ENCODE data around the gene CKS1B.

- TF ChIP-seq, protein P1, sequence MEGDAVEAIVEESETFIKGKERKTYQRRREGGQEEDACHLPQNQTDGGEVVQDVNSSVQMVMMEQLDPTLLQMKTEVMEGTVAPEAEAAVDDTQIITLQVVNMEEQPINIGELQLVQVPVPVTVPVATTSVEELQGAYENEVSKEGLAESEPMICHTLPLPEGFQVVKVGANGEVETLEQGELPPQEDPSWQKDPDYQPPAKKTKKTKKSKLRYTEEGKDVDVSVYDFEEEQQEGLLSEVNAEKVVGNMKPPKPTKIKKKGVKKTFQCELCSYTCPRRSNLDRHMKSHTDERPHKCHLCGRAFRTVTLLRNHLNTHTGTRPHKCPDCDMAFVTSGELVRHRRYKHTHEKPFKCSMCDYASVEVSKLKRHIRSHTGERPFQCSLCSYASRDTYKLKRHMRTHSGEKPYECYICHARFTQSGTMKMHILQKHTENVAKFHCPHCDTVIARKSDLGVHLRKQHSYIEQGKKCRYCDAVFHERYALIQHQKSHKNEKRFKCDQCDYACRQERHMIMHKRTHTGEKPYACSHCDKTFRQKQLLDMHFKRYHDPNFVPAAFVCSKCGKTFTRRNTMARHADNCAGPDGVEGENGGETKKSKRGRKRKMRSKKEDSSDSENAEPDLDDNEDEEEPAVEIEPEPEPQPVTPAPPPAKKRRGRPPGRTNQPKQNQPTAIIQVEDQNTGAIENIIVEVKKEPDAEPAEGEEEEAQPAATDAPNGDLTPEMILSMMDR (conservative IDR thresholded peaks at IDR 0.05; ENCODE audit: low read length), result no peak
- TF ChIP-seq EZH2phosphoT487 (IDR thresholded peaks at IDR 0.05; ENCODE audit: borderline replicate concordance, low read depth, low read length), result no peak
Measured at GRCh38 chr1:154978360-154978759, 3.9 kb downstream of the CKS1B start.

All from OCI-LY7 (cell line).